Pancreas (tissue), 10 donors: Measurements from ENCODE around the gene SNX14. TPM values are rescaled to one million over a fixed set of nuclear protein-coding genes. Genes with fewer than 3 reads are reported as not detected.

ENCODE experiments used
- ATAC-seq, 4 donors: fragments of 200-7000 bp; cut with Tn5 transposase; one replicate each; pipeline versions ENCODE4 v1.8.0 to v1.9.1; 2020; ENCODE audit warnings: mild to moderate bottlenecking in 4 of 4, moderate library complexity in 4 of 4
- DNase-seq, 6 donors: peaks; one replicate each; pipeline ENCODE4 v3.0.0-alpha.2; 2020
- FAIRE-seq: peaks from 2 replicates; lab custom pipeline; 2012; peaks lifted over from hg19 to GRCh38; lab: Jason Lieb, UNC
- H3K27ac ChIP-seq, 4 donors: fragments of 200-600 bp; sonication (generic); 1 replicate in 3 of 4; 2 replicates in 1 of 4; pipeline versions ENCODE4 v1.5.0 to v1.8.0; 2020
- H3K27me3 ChIP-seq, 4 donors: fragments of 200-600 bp; one replicate each; pipeline ENCODE4 v1.8.0; 2021
- H3K36me3 ChIP-seq, 3 donors: fragments of 200-600 bp; sonication (generic) in 1 of 3; one replicate each; pipeline versions ENCODE4 v1.5.0 to v1.8.0; 2020 to 2021
- H3K4me1 ChIP-seq, 3 donors: fragments of 200-600 bp; one replicate each; pipeline ENCODE4 v1.8.0; 2021
- H3K4me3 ChIP-seq, 4 donors: fragments of 200-600 bp; sonication (generic) in 2 of 4; one replicate each; pipeline versions ENCODE4 v1.5.0 to v1.8.0; 2020 to 2021
- H3K9me3 ChIP-seq, 4 donors: fragments of 200-600 bp; one replicate each; pipeline ENCODE4 v1.8.0; 2021
- WGBS, 2 donors: extraction: QIAGEN DNeasy Blood & Tissue Kit; methylation state at CpG; one replicate each; pipeline ENCODE4 v1.1.7; 2013; 5-methylcytosine and 5-hydroxymethylcytosine counted together
- intact Hi-C, 3 donors: fragments of 100-400 bp; cut with DNase I; formaldehyde crosslinking; loops; one replicate each; pipeline versions ENCODE4 v1.11.1 to v1.14.2; 2022
- polyA plus RNA-seq, 2 donors: library from polyadenylated mRNA; stranded (reverse); fragments of 200-250 nt; gene quantifications; one replicate each; pipeline ENCODE4 v1.2.3, GENCODE V29; 2013
- total RNA-seq, 6 donors: library from RNA; stranded (reverse); fragmentation: NEBNext Ultra II Directional in 4 of 6; extraction: Animal tissue kit (Norgen Biotek cat#: 25700) in 4 of 6; gene quantifications; one replicate each; pipeline versions ENCODE4 v1.2.1 to v1.2.4, GENCODE V29; 2021 to 2023
- TF ChIP-seq, protein P1 (sequence below), 4 donors: fragments of 200-600 bp; sonication (generic) in 3 of 4; IDR thresholded peaks; one replicate each; pipeline versions ENCODE4 v1.5.0 to v1.8.0; 2021; ENCODE audit warnings: antibody characterized with exemption in 4 of 4
- donor health status: healthy with polysubstance abuse.
- donor health status: DM: no; HTN: no; CAD: no; lungs with moderate emphysema.
- donor health status: DM: no; HTN: no; CAD: no.
- donor health status: control.
- donor health status: control.
- donor health status: Bipolar disorder and iron deficiency.
- donor health status: DM: yes; HTN: yes; CAD: no.
- donor health status: DM: no; HTN: no; CAD: no.
- donor health status: DM: no; HTN: no; CAD: no.
- donor health status: DM: yes; HTN: yes; CAD: no.

The SNX14 gene
- total and polyA plus RNA-seq, 8 donors, result 30.0 to 85.6 (median 36.9) TPM

- no peaks in the 10 kb centered on the region for H3K4me1 ChIP-seq
- H3K36me3 ChIP-seq, result no peaks in the 10 kb centered on the region
- H3K27ac ChIP-seq, result no peak overlapping the region
- WGBS, 2 donors, result 80 to 84% methylated on average over 1 of the region's 1 CpG
- DNase-seq, result no peak
- no peak overlapping the region for H3K4me3 ChIP-seq
- no peak for FAIRE-seq
- TF ChIP-seq, protein P1, sequence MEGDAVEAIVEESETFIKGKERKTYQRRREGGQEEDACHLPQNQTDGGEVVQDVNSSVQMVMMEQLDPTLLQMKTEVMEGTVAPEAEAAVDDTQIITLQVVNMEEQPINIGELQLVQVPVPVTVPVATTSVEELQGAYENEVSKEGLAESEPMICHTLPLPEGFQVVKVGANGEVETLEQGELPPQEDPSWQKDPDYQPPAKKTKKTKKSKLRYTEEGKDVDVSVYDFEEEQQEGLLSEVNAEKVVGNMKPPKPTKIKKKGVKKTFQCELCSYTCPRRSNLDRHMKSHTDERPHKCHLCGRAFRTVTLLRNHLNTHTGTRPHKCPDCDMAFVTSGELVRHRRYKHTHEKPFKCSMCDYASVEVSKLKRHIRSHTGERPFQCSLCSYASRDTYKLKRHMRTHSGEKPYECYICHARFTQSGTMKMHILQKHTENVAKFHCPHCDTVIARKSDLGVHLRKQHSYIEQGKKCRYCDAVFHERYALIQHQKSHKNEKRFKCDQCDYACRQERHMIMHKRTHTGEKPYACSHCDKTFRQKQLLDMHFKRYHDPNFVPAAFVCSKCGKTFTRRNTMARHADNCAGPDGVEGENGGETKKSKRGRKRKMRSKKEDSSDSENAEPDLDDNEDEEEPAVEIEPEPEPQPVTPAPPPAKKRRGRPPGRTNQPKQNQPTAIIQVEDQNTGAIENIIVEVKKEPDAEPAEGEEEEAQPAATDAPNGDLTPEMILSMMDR (IDR thresholded peaks at IDR 0.05), result no peak
- ATAC-seq, result no peak
- intact Hi-C loops, result no loop called here
- H3K9me3 ChIP-seq, result no peaks in the 10 kb centered on the region
- no peaks in the 10 kb centered on the region for H3K27me3 ChIP-seq
Observed at GRCh38 chr6:85479208-85479607, 114.5 kb downstream of the SNX14 start.

DNA sequence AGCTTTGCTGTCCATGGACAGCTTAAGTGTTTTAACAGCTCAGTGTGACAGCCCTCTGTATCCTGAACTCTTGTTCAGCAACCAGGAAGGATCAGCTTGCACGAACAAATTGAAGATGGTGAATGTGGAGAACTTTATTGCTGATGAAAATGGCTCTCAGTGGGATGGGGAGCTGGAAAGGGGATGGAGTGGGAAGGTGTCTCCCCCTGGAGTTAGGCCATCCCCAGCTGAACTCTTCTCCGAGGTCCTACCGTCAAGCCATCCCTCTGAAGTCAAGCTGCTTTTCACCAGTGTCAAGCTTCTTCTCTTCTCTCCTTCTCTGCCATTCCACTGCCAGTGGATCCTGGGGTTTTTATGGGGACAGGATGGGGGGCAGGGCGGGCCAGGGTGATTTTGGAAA lies 117.1 kb downstream of the SNX14 start:
- H3K9me3 ChIP-seq, result no peaks in the 10 kb centered on the region
- intact Hi-C loops, result no loop called here
- no peak overlapping the region for H3K4me3 ChIP-seq
- H3K36me3 ChIP-seq, result no peaks in the 10 kb centered on the region
- DNase-seq (no peak), FAIRE-seq (no peak), ATAC-seq (no peak)
- 90 to 93% methylated on average over 4 of the region's 4 CpGs for WGBS, 2 donors
- TF ChIP-seq, protein P1 (IDR thresholded peaks at IDR 0.05), result no peak
- no peaks in the 10 kb centered on the region for H3K4me1 ChIP-seq
- no peaks in the 10 kb centered on the region for H3K27me3 ChIP-seq
- H3K27ac ChIP-seq, result no peak overlapping the region

DNA sequence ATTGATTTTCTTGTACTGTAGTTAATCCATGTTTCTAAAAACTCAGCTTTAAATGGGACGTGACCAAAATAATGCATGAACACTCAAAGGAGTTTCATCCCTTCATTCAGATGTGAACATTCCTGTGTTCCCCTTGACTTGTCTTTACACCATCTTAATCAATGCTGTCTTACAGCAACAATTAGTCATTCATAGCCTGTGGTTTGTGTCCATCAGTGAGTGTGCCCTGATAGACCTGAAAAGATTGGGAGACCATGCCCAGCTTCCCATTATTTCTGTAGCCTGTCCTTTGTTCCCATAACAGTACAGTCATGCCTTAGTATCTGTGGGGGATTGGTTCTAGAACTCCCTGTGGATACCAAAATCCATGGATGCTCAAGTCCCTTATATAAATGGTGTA lies 119.9 kb downstream of the SNX14 start:
- intact Hi-C loops, result no loop called here
- no peak for FAIRE-seq
- 92% methylated on average over 1 of the region's 1 CpG for WGBS, 2 donors

DNA sequence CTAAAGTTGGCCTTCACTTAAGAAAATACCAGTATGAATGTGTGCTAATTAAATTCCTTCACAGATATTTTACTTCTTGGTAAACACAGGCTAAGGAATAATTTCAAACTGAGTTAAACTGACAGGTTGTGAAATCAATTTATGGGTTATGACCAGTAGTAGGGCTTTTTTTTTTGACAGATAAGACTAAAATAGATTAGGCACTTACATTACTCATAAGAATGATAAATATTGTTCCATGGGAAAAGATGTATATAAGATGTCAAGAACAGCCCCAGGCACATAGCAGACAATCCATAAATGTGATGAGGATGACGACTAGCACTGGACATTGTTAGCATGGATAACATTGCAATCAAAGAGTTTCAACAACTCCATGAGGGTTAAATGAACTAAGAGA lies 120.9 kb downstream of the SNX14 start:
- 82 to 94% methylated on average over 1 of the region's 1 CpG for WGBS, 2 donors
- no peaks in the 10 kb centered on the region for H3K36me3 ChIP-seq
- no peaks in the 10 kb centered on the region for H3K4me1 ChIP-seq
- ATAC-seq (no peak), DNase-seq (no peak), FAIRE-seq (no peak)
- intact Hi-C loops, result no loop called here
- TF ChIP-seq, protein P1 (IDR thresholded peaks at IDR 0.05), result no peak
- no peak overlapping the region for H3K27ac ChIP-seq
- no peaks in the 10 kb centered on the region for H3K27me3 ChIP-seq
- H3K9me3 ChIP-seq, result no peaks in the 10 kb centered on the region
- no peak overlapping the region for H3K4me3 ChIP-seq

More for the DNA sequence above, 119.9 kb downstream of the SNX14 start:
- no peaks in the 10 kb centered on the region for H3K4me1 ChIP-seq
- no peak for ATAC-seq
- H3K36me3 ChIP-seq, result no peaks in the 10 kb centered on the region
- H3K9me3 ChIP-seq, result no peaks in the 10 kb centered on the region
- DNase-seq, result no peak
- no peaks in the 10 kb centered on the region for H3K27me3 ChIP-seq
- H3K27ac ChIP-seq, result no peak overlapping the region
- TF ChIP-seq, protein P1 (IDR thresholded peaks at IDR 0.05), result no peak
- no peak overlapping the region for H3K4me3 ChIP-seq

GRCh38 chr6:85470023-85470410 lies 123.6 kb downstream of the SNX14 start:
- no peak overlapping the region for H3K4me3 ChIP-seq
- H3K27me3 ChIP-seq, result no peaks in the 10 kb centered on the region
- no peaks in the 10 kb centered on the region for H3K36me3 ChIP-seq
- no peak for DNase-seq
- H3K9me3 ChIP-seq, result no peaks in the 10 kb centered on the region
- H3K4me1 ChIP-seq, result no peaks in the 10 kb centered on the region
- H3K27ac ChIP-seq, result no peak overlapping the region
- TF ChIP-seq, protein P1 (IDR thresholded peaks at IDR 0.05), result no peak
- 64 to 75% methylated on average over 2 of the region's 2 CpGs for WGBS, 2 donors
- ATAC-seq, result no peak
- no peak for FAIRE-seq
- intact Hi-C loops, result no loop called here
